Mesendoderm (in vitro differentiated cells): ENCODE data around the gene CLIC4.
A peak's percentile ranks its signal among the peaks of the same experiment; 100 is the strongest.

Source experiments
- DNase-seq: peaks from one replicate; pipeline ENCODE4 v3.0.0; 2013
- H2AK5ac ChIP-seq: 2 replicates; pipeline ENCODE4 v1.6.1; 2013; ENCODE audit warnings: low read length, inconsistent platforms
- H2BK120ac ChIP-seq: 2 replicates; pipeline ENCODE4 v1.6.1; 2013; ENCODE audit warnings: low read depth, mild to moderate bottlenecking, low read length, moderate library complexity, mixed read lengths
- H2BK15ac ChIP-seq: replicated peaks from 2 replicates; pipeline ENCODE4 v1.6.1; 2013; ENCODE audit warnings: low read depth, mild to moderate bottlenecking, moderate library complexity
- H2BK5ac ChIP-seq: 2 replicates; pipeline ENCODE4 v1.6.1; 2013; ENCODE audit warnings: low read length, inconsistent platforms
- H3K18ac ChIP-seq: 2 replicates; pipeline ENCODE4 v1.6.1; 2013; ENCODE audit warnings: mild to moderate bottlenecking, low read length, mixed read lengths
- H3K23ac ChIP-seq: one replicate; pipeline ENCODE4 v1.6.1; 2013; ENCODE audit warnings: low read length
- H3K27ac ChIP-seq: 2 replicates; pipeline ENCODE4 v1.5.1; 2013; ENCODE audit warnings: low read depth, mild to moderate bottlenecking, inconsistent platforms, low read length, moderate library complexity
- H3K27me3 ChIP-seq: 2 replicates; pipeline ENCODE4 v1.6.1; 2013; ENCODE audit warnings: low read length, control low read depth, mild to moderate bottlenecking, inconsistent platforms; ENCODE audit not compliant: insufficient read depth, poor library complexity
- H3K36me3 ChIP-seq: 2 replicates; pipeline ENCODE4 v1.6.1; 2013; ENCODE audit warnings: low read length, inconsistent platforms; ENCODE audit not compliant: control insufficient read depth, insufficient read depth
- H3K4ac ChIP-seq: one replicate; pipeline ENCODE4 v1.6.1; 2013; ENCODE audit warnings: low read depth, mild to moderate bottlenecking, low read length, moderate library complexity
- H3K4me1 ChIP-seq: 2 replicates; pipeline ENCODE4 v1.6.1; 2013; ENCODE audit warnings: low read depth, low read length, inconsistent platforms; ENCODE audit not compliant: control insufficient read depth
- H3K4me2 ChIP-seq: 2 replicates; pipeline ENCODE4 v1.6.1; 2013; ENCODE audit warnings: low read length
- H3K4me3 ChIP-seq: 2 replicates; pipeline ENCODE4 v1.5.1; 2013; ENCODE audit warnings: mild to moderate bottlenecking, low read length
- H3K56ac ChIP-seq: one replicate; pipeline ENCODE4 v1.6.1; 2013; ENCODE audit warnings: low read length
- H3K79me1 ChIP-seq: 2 replicates; pipeline ENCODE4 v1.6.1; 2013; ENCODE audit warnings: low read length, inconsistent platforms
- H3K79me2 ChIP-seq: 2 replicates; pipeline ENCODE4 v1.6.1; 2013; ENCODE audit warnings: mild to moderate bottlenecking, low read length; ENCODE audit not compliant: control insufficient read depth, insufficient read depth
- H3K9ac ChIP-seq: 2 replicates; pipeline ENCODE4 v1.6.1; 2013; ENCODE audit warnings: low read length, inconsistent platforms
- H4K5ac ChIP-seq: one replicate; pipeline ENCODE4 v1.6.1; 2013; ENCODE audit warnings: low read length
- H4K8ac ChIP-seq: one replicate; pipeline ENCODE4 v1.6.1; 2013; ENCODE audit warnings: low read depth, mild to moderate bottlenecking, control low read depth, low read length, moderate library complexity
- WGBS: extraction: QIAGEN DNeasy Blood & Tissue Kit; methylation state at CpG from one replicate; pipeline ENCODE4 v1.1.7; 2013; ENCODE audit warnings: low lambda C conversion rate, missing lambda C conversion rate; ENCODE audit not compliant: insufficient coverage; ENCODE audit errors: extremely low coverage; 5-methylcytosine and 5-hydroxymethylcytosine counted together

Gene CLIC4

DNA sequence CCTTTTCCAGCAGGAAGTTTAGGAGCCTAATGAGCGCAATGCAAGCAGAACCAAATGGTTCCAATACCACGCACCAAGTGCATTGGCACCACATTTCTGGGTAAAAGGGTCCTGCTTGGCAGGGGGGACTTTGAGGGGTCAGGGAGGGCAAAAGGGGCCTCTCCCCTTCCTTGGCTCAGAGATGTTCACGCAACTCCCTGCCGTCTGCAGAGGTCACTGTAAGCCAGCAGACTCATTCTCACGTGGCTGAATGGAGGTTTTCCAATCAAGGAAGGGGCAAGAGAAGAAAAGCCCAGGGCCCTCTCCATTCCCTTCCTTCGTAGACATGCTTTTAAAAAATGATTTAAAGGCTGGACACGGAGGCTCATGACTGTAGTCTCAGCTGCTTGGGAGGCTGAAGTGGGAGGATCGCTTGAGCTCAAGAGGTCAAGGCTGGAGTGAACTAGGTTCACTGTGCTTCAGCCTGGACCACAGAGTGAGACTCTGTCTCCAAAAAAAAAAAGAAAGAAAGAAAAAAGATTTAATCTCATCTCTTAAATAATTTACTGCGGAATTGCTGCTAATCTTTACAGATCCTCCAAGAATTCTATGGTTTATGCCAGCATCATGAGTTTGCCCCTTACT is 104.5 kb downstream of the CLIC4 start:
- Histone ChIP-seq H3K27me3 (no peaks in the 10 kb centered on the region), H4K5ac (no peak overlapping the region), H3K79me2 (no peaks in the 10 kb centered on the region), H2BK5ac (no peak overlapping the region), H4K8ac (no peak overlapping the region), H3K4ac (no peak overlapping the region), H3K4me2 (no peak overlapping the region), H3K79me1 (no peaks in the 10 kb centered on the region), H3K27ac (no peak overlapping the region), H3K36me3 (no peaks in the 10 kb centered on the region), H3K9ac (no peak overlapping the region), H3K23ac (no peak overlapping the region), H3K4me1 (no peaks in the 10 kb centered on the region), H2BK15ac (no peak overlapping the region), H2AK5ac (no peak overlapping the region), H3K56ac (no peak overlapping the region), H3K4me3 (no peak overlapping the region), H2BK120ac (no peak overlapping the region), H3K18ac (no peak overlapping the region)
- peak; percentile 69 for DNase-seq
- WGBS: no CpG with 5 or more reads among the region's 9 CpGs

DNA sequence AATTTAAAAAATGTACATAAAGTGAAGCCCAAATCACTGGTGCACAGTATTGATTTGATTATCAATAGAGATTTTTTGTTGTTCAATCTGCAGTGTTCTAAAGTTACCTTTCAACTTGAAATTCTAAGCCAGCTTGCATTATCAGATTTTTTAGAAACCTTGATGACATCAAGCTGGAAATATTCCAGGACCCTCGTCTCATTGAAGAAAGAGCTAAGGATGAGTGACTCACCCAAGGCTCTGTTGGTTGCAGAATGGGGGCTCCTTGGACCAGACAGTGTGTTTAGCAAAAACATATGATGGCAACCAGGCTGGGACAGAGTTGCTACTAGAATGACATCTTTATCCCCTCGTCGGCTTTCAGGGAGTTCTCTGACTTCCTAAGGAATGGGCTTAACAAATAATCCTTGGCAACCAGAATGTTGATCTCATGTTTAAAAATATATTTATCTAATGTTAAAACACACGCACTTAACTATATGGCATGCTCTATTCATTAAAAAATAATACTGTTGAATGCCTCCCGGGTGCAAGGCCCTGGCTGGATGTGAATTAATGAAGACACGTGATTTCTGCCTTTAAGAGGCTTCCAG is 105.2 kb downstream of the CLIC4 start:
- H3K23ac ChIP-seq: no peak overlapping the region
- H2AK5ac ChIP-seq: no peak overlapping the region
- H3K4me2 ChIP-seq: no peak overlapping the region
- H4K5ac ChIP-seq: no peak overlapping the region
- H3K36me3 ChIP-seq: no peaks in the 10 kb centered on the region
- no peaks in the 10 kb centered on the region for H3K27me3 ChIP-seq
- H4K8ac ChIP-seq: no peak overlapping the region
- no peak overlapping the region for H2BK120ac ChIP-seq
- H3K79me1 ChIP-seq: no peaks in the 10 kb centered on the region
- DNase-seq: peak; percentile 51
- no peak overlapping the region for H3K56ac ChIP-seq
- H2BK15ac ChIP-seq: no peak overlapping the region
- no peak overlapping the region for H3K4ac ChIP-seq
- H3K27ac ChIP-seq: no peak overlapping the region
- no peak overlapping the region for H3K4me3 ChIP-seq
- H3K9ac ChIP-seq: no peak overlapping the region
- no peak overlapping the region for H2BK5ac ChIP-seq
- no peaks in the 10 kb centered on the region for H3K79me2 ChIP-seq
- H3K4me1 ChIP-seq: no peaks in the 10 kb centered on the region
- no peak overlapping the region for H3K18ac ChIP-seq
- no CpG with 5 or more reads among the region's 6 CpGs for WGBS

DNA sequence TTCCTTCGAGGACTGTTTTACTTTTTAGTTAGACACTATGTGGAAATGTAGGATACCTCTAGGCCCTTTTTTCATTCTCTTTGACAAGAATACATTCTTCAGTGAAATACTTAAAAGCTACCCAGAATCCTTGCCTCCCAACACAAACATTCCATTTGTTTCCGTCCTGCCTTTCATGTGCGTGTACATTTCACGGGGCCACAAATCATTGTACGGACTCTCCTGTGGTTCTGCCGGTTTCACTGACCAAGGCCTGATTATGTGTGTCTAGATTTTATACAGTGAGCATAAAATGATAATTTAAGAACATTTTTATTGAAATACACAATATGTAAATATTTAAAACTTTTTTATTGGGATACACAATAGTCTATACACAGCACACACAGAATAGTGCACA is 108.4 kb downstream of the CLIC4 start:
- no peaks in the 10 kb centered on the region for H3K27me3 ChIP-seq
- H3K23ac ChIP-seq: no peak overlapping the region
- no peak overlapping the region for H3K9ac ChIP-seq
- H3K4me3 ChIP-seq: no peak overlapping the region
- H3K18ac ChIP-seq: no peak overlapping the region
- H3K4ac ChIP-seq: no peak overlapping the region
- H3K56ac ChIP-seq: no peak overlapping the region
- H3K4me1 ChIP-seq: no peaks in the 10 kb centered on the region
- no peaks in the 10 kb centered on the region for H3K36me3 ChIP-seq
- no peaks in the 10 kb centered on the region for H3K79me1 ChIP-seq
- H2BK120ac ChIP-seq: no peak overlapping the region
- no peak overlapping the region for H2BK5ac ChIP-seq
- H3K4me2 ChIP-seq: no peak overlapping the region
- WGBS: no CpG with 5 or more reads among the region's 6 CpGs
- no peak overlapping the region for H2AK5ac ChIP-seq
- H2BK15ac ChIP-seq: no peak overlapping the region
- no peak overlapping the region for H3K27ac ChIP-seq
- no peaks in the 10 kb centered on the region for H3K79me2 ChIP-seq
- DNase-seq: no peak
- no peak overlapping the region for H4K5ac ChIP-seq
- H4K8ac ChIP-seq: no peak overlapping the region

DNA sequence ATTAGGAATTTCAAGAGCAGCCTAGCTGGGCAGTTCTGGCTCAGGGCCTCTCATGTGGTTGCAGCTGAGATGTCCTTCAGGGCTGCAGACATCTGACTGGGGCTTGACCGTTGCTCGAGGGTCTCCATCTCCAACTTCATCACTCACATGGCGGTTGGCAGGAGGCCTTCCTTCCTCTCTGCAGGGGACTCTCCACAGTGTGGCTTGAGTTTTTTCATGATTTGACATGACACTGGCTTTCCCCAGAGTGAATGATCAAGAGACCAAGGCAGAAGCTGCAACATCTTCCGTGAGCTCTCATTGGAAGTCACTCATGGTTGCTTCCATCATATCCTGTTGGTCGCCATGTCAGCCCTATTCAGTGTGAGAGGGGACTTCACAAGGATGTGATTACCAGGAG is 110.2 kb downstream of the CLIC4 start:
- no peaks in the 10 kb centered on the region for H3K36me3 ChIP-seq
- no peak for DNase-seq
- H3K9ac ChIP-seq: no peak overlapping the region
- H3K4me1 ChIP-seq: no peaks in the 10 kb centered on the region
- H3K56ac ChIP-seq: no peak overlapping the region
- H2BK15ac ChIP-seq: no peak overlapping the region
- no peak overlapping the region for H3K23ac ChIP-seq
- H2BK120ac ChIP-seq: no peak overlapping the region
- no peak overlapping the region for H3K27ac ChIP-seq
- H2AK5ac ChIP-seq: no peak overlapping the region
- no peak overlapping the region for H4K5ac ChIP-seq
- H3K79me1 ChIP-seq: no peaks in the 10 kb centered on the region
- H4K8ac ChIP-seq: no peak overlapping the region
- H3K27me3 ChIP-seq: no peaks in the 10 kb centered on the region
- H3K79me2 ChIP-seq: no peaks in the 10 kb centered on the region
- no peak overlapping the region for H3K18ac ChIP-seq
- no peak overlapping the region for H3K4me2 ChIP-seq
- no peak overlapping the region for H3K4ac ChIP-seq
- WGBS: no CpG with 5 or more reads among the region's 5 CpGs
- no peak overlapping the region for H3K4me3 ChIP-seq
- H2BK5ac ChIP-seq: no peak overlapping the region

DNA sequence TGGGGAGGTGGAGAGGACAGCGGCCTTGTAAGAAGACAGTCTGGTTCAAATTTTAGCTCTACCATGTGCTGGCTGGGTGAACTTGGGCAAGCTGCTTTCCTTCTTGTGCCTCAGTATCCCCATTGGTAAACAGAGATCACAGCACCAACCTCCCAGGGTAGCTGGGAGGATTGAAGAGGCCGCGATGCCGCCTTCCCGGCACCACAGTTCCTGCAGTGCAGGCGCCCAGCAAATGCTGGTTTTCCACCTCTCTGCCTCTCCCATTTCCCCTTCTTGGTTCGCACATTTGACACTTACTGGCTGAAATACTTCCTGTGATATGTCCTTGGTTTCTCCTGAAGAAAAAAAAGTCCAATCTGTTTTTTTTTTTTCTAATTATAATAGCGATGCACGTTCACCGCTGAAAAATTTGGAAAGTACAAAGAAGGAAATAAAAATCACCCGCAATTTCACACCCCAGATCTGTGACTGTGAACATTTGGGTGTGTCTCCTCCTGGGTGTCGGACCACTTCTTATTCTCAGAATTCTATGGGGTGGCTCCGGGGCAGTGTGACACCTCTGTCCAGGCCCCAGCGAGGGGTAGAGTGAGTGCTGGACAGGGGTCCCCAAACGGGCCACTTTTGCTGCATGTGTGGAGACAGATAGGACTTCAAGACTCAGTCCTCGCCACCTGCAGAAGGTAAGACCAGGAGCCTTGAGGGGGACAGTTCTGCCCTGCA is 111.7 kb downstream of the CLIC4 start:
- DNase-seq: no peak
- no peaks in the 10 kb centered on the region for H3K27me3 ChIP-seq
- no peak overlapping the region for H2BK5ac ChIP-seq
- no peak overlapping the region for H3K23ac ChIP-seq
- H2AK5ac ChIP-seq: no peak overlapping the region
- no peak overlapping the region for H3K56ac ChIP-seq
- H2BK120ac ChIP-seq: no peak overlapping the region
- H3K4me3 ChIP-seq: no peak overlapping the region
- H3K4me1 ChIP-seq: no peaks in the 10 kb centered on the region
- H3K18ac ChIP-seq: no peak overlapping the region
- H3K4me2 ChIP-seq: no peak overlapping the region
- H2BK15ac ChIP-seq: no peak overlapping the region
- no peaks in the 10 kb centered on the region for H3K36me3 ChIP-seq
- no peak overlapping the region for H3K27ac ChIP-seq
- no CpG with 5 or more reads among the region's 16 CpGs for WGBS
- H4K8ac ChIP-seq: no peak overlapping the region
- no peaks in the 10 kb centered on the region for H3K79me2 ChIP-seq
- no peaks in the 10 kb centered on the region for H3K79me1 ChIP-seq
- no peak overlapping the region for H4K5ac ChIP-seq
- no peak overlapping the region for H3K4ac ChIP-seq
- no peak overlapping the region for H3K9ac ChIP-seq
